Superior temporal gyrus (tissue), 1 donor: ENCODE data around the gene NUDT2.
"Not testable (repeated sequence)": the region's sequence is repeated elsewhere in the genome, so short reads cannot be mapped to it uniquely, and the experiment has no call there.

ENCODE experiments used
- DNase-seq: peaks from one replicate; pipeline ENCODE4 v3.0.0-alpha.2; 2016; ENCODE audit errors: extremely low spot score

NUDT2 gene

DNA sequence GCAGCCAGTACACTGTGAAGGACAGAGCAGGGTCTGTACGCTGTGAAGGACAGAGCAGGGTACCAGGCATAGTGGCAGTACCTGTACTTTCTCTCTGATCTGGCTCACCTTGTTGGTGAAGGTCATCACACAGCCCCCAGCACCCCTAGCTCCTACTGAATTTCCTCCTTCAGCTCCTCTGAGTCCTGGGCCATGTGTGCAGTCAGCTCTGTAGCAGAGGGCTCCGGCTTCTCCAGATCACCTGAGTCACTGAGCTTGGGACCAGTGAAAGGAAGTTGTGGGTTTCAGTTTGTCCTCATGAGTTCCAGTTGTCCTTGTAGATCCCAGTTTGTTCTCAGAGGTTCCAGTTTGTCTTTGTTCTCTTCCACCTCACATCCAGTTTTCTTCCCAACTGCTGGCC, 5.5 kb downstream of the NUDT2 start:
- DNase-seq = no peak

DNA sequence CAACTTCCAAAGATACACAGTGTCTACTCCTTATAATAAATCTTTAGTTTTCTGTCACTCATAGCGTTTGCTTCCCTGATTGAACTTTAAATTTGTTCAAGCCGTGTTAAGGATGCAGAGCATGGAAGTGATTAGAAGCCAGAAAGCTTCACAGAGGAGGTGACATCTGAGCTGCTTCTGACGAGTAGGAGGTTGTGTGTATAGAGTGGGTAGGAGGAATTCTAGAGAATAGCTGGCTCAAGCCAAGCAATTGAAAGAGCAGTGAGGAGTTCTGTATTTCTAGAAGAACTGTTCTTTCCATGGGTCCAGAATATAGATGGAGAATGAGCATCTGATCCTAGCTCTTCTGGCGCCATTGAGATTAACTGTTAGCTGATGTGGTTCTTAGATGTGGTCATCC, 6.0 kb downstream of the NUDT2 start:
- peak; percentile 65 for DNase-seq

DNA sequence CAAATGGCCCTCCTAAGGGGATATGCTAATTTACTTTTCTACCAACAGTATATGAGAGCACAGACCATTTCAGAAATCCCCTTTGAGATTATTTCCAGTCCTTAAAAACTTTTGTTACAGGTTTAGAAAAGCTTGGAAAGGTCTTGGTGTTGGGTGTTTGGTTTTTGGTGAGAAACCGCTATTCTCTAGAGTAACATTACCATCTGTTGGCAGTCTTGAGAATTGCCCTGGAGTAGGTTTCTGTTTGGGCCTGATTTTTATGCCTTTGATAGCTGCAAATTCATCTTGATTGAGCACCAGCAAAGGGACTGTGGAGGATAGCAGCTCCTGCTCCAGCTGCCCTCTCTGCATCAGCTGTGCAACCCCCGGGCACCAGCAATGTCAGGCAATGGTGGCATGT, 8.0 kb downstream of the NUDT2 start:
- peak; percentile 46 for DNase-seq

DNA sequence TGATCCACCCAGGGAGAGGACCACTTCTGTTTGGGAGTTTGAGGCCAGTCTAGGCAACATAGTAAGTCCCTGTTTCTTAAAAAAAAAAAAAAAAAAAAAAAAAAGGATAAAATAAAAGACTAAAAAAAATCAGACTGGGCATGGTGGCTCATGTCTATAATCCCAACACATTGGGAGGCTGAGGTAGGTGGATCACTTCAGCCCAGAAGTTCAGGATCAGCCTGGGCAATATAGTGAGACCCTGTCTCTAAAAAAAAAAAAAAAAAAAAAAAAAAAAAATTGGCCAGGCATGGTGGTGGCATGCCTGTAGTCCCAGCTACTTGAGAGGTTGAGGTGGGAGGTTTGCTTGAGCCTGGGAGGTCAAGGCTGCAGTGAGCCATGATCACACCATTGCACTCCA, 8.7 kb downstream of the NUDT2 start:
- not testable (repeated sequence) for DNase-seq

DNA sequence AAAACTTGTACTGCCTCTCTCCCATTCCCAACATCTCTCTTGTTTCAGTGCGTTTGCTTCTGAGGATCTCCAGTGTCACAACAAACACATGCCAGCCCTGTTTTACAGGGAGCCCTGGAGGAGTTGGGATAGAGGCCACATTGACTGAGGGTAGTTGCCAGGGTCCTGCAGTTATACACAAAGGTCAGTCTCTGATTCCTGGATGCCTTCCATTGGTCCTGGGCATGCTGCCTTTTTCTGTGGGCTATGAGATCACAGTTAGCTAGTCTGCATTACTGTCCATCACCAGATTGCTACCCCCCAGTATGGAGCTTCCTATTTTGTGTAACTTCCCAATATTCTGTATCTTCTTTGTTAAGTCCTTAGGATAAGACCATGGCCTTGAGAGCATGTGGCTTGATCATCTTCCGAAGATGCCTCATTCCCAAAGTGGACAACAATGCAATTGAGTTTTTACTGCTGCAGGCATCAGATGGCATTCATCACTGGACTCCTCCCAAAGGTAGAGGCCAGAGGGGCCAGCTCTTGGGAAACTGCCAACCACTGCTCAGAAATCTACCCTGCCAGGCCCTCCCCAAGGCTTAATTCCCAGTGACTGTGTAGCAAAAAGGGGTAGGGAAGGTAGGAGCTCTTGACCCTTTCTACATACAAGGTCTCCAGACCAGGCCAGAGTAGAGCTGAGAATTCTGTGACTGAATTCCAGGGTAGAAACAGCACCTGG, 9.5 kb downstream of the NUDT2 start:
- peak; percentile 55 for DNase-seq

DNA sequence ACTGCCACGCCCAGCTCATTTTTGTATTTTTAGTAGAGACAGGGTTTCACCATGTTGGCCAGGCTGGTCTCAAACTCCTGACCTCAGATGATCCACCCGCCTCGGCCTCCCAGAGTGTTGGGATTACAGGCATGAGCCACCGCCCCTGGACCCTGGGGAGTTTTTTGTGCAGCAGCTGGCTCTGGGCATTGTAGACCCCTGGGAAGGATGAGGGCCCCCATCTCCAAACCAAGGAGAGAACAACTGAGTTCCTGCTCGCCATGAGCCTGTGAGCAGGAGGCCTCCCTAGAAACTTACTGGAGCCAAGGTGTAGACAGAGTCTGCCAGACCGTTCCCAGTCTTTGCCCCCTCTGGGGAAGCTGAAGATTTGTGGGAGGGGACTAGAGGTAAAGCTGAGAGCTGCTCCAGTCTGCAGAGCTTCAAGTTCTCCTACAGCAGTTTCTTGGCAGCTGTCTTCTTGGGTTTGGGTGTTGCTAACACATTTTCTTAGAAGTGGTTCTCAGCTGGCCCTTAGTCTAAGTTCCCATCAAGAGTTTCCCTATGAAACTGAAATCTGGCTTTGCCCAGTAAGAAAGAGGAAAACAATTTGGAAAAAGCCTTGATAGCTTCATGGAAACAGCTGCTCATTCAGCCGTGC, 12.4 kb downstream of the NUDT2 start:
- DNase-seq = no peak

DNA sequence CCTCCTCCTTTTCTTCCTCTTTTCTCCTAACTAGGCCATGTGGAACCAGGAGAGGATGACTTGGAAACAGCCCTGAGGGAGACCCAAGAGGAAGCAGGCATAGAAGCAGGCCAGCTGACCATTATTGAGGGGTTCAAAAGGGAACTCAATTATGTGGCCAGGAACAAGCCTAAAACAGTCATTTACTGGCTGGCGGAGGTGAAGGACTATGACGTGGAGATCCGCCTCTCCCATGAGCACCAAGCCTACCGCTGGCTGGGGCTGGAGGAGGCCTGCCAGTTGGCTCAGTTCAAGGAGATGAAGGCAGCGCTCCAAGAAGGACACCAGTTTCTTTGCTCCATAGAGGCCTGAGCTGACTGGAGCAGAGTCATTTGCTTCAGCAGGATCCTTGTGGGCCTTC, 13.7 kb downstream of the NUDT2 start:
- DNase-seq = peak; percentile 56

DNA sequence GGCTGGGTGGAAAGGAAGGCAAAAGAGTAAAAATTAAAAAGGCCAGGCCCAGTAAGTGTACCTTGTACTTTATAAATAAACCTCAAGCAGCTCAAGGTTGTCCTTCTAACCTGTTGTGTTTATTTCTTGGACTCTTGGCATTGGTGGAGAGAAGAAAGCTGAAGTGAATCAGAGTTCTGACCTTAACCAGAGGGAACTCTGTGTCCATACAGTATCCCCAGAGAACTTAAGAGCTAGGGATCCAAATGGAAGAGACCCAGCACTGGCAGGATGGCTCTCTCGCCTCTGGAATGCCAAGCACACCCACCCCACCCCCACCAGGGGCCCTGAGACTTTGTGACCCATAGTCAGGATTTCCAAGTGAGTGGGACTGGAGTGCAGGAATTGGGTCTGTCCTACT, 14.2 kb downstream of the NUDT2 start:
- DNase-seq = no peak

DNA sequence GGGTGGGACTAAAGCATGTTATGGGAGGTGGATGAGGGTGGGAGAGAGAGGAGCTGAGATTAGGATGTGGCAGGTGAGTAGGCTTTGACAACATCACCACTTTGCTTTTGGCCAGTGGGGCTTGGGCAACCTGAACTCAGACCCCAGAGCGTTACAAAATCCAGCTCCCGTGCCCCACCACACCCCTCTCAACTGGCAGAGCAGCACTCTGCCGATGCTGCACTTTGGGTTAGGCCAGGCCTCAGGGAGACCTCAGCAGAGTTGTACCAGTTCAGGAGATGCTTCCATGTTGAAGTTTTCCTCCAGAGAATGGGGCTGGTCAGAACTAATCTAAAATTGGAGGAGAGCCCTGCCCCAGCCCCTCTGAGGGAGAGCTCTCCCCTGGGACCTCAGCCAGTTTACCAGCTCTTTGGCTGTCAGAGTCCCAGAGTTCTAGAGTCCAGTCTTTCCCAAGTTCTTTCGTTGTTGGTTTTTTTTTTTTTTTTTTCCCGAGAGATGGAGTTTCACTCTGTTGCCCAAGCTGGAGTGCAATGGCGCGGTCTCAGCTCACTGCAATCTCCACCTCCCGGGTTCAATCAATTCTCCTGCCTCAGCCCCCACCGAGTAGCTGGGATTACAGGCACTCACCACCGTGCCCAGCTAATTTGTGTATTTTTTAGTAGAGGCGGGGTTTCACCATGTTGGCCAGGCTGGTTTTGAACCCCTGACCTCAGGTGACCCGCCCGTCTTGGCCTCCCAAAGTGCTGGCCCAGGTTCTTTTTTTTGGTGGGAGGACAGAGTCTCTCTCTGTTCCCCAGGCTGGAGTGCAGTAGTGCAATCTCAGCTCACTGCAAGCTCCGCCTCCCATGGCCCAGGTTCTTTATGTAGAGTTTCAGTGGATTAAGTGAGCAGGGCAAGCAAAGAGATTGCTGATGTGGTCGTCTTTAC, 17.8 kb downstream of the NUDT2 start:
- no peak for DNase-seq

DNA sequence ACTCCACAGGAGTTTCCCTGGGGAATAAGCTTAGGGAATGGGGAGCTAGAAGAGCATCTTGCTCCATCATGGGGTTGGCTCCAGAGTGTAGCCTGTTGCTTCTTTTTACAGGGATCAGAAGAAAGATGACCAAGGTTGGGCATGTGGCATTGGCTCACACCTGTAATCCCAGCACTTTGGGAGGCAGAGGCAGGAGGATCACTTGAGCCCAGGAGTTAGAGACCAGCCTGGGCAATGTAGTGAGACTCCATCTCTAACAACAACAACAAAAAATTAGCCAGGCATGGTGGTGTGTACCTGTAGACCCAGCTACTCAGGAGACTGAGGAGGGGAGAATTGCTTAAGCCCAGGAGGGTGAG, 18.4 kb downstream of the NUDT2 start:
- DNase-seq = no peak

DNA sequence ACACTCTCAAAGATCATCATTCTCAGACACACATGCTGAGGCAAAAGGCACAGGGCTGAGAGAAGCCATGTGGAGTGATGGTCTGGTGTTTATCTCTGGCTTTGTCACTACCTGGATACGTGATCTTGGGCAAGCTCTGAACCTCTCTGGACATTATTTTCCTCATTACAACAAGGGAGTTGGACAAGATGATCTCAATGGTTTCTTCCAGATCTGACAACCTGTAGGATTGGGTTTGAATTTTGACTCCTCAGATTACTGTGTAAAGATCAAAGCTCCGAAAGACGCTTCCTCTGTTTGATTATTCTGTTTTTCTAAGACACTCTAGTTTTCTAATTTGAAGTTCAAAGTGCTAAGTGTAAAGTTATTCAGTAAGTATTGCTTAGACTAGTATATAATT, 20.0 kb downstream of the NUDT2 start:
- DNase-seq = no peak

DNA sequence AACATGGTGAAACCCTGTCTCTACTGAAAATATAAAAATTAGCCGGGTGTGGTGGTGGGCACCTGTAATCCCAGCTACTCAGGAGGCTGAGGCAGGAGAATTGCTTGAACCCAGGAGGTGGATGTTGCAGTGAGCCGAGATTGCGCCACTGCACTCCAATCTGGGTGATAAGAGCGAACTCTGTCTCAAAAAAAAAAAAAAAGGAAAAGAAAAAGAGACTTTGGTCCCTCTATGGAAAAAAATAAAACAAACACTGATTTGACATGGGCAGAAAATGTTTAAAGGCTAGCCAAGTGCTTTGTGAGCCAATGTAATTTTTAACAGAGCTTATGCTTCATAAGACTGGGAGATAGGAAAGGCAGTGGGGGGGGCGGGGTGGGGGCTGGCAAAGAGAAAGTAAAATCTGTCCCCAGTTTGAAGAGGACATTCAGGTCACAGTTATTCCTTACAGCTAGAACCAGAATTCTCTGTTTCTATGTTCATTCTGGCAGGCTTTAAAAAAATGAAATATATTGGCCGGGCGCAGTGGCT, 22.8 kb downstream of the NUDT2 start:
- DNase-seq = not testable (repeated sequence)

DNA sequence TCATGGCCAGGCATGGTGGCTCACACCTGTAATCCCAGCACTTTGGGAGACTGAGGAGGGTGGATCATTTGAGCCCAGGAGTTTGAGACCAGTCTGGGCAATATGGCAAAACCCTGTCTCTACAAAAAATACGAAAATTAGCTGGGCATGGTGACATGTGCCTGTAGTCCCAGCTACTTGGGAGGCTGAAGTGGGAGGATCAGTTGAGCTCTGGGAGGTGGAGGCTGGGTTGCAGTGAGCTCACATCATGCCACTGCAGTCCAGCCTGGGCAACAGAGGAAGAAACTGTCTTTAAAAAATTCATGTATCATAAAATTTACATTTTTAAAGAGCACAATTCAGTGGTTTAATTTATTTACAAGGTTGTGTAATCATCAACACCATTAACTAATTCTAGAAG, 23.6 kb downstream of the NUDT2 start:
- not testable (repeated sequence) for DNase-seq

DNA sequence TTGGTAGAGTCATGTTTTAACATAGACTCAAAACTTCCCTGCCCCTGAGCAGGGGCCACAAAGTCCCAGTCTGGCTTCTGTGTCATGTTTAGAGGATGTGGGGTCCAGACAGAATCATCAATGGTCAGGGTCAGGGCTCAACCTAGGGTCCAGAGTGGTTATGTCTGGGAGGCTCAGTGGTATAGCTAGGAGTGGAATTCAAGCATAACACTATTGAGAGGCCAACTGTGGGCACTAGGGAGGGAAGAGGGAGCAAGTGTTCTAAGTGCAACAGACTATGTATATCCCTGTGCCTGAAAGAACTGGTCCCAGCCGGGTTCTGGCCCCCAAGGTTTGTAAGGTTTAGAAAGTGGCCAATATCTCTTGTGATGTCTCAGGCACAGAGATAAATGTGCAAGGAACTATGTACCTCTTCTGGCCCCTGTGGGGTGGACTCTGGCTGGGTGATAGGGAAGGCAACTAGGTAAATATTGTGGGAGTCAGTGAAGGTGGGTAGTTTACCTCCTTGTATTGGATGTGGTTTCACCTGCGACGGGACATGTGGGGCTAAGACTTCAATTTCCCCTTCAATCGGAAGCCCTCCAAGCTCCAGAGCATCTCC, 33.3 kb downstream of the NUDT2 start:
- DNase-seq = no peak

DNA sequence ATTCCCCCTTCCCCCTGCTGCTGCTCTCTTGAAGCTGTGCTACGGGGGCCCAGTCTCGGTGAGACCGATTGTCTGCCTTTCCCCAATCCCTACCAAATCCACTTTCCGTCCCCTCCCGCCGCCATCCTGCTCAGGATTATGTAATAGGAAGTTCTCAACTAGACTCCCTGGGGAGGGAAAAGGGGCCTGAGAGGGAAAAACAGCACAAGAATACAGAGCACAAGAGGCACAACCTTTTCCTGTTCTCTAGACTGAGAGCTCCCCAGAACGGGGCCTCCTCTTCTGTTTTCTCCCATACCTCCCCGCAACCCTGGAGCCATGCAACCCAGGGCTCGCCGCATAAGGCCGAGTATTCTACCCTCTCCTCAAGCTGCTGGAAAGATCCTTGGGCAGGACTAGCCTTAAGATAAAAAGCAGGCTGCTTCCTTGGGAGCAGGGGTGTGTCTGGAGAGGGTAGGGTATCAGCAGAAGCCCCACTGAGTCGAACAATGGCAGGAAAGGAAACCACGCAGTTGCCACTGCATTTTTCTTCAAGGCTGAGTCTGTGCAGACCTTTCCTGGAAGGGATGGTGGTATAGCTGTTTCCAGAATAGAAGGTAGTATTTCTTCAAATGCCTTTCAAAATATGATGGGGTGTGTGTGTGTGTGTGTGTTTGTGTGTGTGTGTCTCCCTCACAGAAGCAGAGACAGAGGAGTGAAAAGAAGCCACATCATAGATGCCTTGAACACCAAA, 34.4 kb downstream of the NUDT2 start:
- DNase-seq = no peak

DNA sequence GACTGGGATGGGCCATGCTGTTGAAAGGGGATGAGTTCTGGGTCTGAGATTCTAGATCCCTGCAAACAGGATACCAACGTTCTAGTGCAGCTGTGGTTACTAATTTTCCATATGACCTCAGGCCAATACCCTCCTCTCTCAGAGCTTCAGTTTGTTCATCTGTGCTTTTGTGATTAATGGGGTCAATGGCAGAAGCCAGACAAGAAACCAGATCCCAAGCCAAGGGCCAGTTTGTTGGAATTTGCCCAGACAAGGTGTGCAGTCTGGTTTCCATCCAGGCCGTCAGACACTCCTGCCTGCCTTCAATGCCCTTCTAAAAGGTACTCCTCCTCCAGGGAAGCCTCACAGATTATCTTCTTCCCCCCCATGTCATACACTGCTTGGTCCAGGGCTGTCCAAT, 35.9 kb downstream of the NUDT2 start:
- no peak for DNase-seq

DNA sequence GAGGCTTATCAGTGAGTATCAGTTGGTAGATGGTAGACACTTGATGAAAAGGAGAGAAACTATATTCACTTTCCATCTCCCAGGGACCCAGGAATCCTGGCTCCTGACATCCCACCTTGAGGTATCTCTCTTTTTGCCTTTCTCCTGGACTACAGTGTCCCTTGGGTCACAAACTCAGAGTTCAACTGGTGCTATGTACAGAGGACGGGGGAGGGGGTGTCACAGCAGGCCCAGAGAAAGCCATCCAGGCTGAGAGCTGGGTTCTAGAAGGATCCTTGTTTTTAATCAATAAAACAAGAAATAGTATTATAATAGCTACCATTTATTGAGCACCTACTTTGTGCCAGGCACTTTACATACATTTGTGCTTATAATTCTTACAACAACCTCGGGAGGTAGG, 37.0 kb downstream of the NUDT2 start:
- DNase-seq = no peak

DNA sequence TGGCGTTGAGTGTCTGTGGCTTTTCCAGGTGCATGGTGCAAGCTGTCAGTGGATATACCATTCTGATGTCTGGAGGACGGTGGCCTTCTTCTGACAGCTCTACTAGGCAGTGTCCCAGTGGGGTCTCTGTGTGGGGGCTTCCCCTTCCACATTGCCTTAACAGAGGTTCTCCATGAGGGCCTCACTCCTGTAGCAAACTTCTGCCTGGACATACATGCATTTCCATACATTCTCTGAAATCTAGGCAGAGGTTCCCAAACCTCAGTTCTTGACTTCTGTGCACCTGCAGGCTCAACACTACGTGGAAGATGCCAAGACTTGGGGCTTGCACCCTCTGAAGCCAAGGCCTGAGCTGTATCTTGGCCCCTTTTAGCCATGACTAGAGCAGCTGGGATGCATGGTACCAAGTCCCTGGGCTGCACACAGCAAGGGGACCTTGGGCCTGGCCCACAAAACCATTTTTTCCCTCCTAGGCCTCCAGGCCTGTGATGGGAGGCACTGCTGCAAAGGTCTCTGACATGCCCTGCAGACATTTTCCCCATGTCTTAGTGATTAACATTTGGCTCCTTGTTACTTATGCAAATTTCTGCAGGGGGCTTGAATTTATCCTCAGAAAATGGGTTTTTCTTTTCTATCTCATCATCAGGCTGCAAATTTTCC, 38.5 kb downstream of the NUDT2 start:
- DNase-seq = not testable (repeated sequence)

DNA sequence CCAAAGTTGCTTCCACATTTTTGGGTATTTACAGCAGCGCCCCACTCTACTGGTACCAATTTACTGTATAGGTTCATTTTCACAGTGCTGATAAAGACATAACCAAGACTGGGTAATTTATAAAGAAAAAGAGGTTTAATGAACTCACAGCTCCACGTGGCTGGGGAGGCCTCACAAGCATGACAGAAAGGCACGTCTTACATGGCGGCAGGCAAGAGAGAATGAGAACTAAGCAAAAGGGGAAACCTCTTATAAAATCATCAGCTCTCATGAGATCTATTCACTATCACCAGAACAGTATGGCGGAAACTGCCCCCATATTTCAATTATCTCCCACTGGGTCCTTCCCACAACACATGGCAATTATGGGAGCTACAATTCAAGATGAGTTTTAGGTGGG, 39.4 kb downstream of the NUDT2 start:
- DNase-seq = not testable (repeated sequence)

DNA sequence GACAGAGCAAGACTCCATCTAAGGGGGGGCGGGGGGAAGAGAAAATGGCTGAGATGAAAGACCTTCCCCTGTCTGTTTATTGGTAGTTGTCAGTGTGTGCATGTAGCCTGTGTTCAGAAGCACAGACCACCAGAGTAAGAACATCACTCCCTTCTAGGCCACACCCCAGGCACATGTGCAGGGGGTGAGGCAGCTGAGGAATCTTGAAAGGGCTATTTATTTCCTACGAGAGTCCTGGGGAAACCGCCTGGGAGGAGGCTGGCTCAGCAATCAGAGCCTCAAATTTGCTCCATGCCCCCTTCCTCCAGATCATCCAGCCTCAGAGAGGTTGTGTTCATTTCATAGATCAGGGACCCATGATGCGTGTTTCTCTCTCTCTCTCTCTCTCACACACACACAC, 40.3 kb downstream of the NUDT2 start:
- no peak for DNase-seq
